K562 (cell line): ENCODE measurements around the gene VAT1L.

ENCODE experiments used
- GABPA ChIP-seq: fragments of 200-800 bp; sonication (Bioruptor generic); conservative IDR thresholded peaks from 2 replicates; pipeline ENCODE4 v1.6.1; 2016; ENCODE audit warnings: low read depth, missing genetic modification characterization, missing compliant biosample characterization
- MYC ChIP-seq, 2 experiments: fragments of 250-450 bp in 1 of 2; sonication (Bioruptor Pico) in 1 of 2; IDR thresholded peaks; 2 replicates each; pipeline versions ENCODE4 v1.5.1 to v1.6.1; 2012 to 2021; ENCODE audit warnings: low read depth in 2 of 2, borderline replicate concordance in 1 of 2, improper control_type of control experiment in 1 of 2, low read length in 1 of 2, mild to moderate bottlenecking in 1 of 2, moderate library complexity in 1 of 2
- POLR2AphosphoS5 ChIP-seq: IDR thresholded peaks from 2 replicates; pipeline ENCODE4 v1.6.1; 2011; ENCODE audit warnings: mild to moderate bottlenecking, low read depth, low read length, moderate library complexity; ENCODE audit not compliant: control insufficient read depth, insufficient read depth
- POLR2G ChIP-seq: fragments of 200-400 bp; formaldehyde crosslinking; IDR thresholded peaks from 2 replicates; pipeline ENCODE4 v1.6.1; 2017; ENCODE audit warnings: low read depth, mild to moderate bottlenecking, antibody characterized with exemption, low read length, moderate library complexity
- POLR3G ChIP-seq: IDR thresholded peaks from 2 replicates; pipeline ENCODE4 v1.6.1; 2011; ENCODE audit not compliant: insufficient read length, insufficient replicate concordance; ENCODE audit errors: extremely low read depth
- SMARCC2 ChIP-seq: fragments of 450-650 bp; IDR thresholded peaks from 2 replicates; pipeline ENCODE4 v1.6.1; 2017; ENCODE audit warnings: antibody characterized with exemption, moderate library complexity, mild to moderate bottlenecking, low read depth
- SP1 ChIP-seq: sonication (generic); formaldehyde crosslinking; IDR thresholded peaks from 2 replicates; pipeline ENCODE4 v1.8.1; 2022; ENCODE audit warnings: mild to moderate bottlenecking, missing genetic modification reagents
- SRSF9 ChIP-seq: fragments of 200-400 bp; formaldehyde crosslinking; IDR thresholded peaks from 2 replicates; pipeline ENCODE4 v1.6.1; 2017; ENCODE audit warnings: low read depth, low read length, borderline replicate concordance
- ZNF133 ChIP-seq: fragments of 250-450 bp; sonication (Bioruptor Pico); IDR thresholded peaks from 2 replicates; pipeline ENCODE4 v1.4.0; 2020; ENCODE audit warnings: mild to moderate bottlenecking
- ZNF398 ChIP-seq: fragments of 250-450 bp; sonication (Bioruptor Pico); IDR thresholded peaks from 2 replicates; pipeline ENCODE4 v1.8.0; 2021; ENCODE audit warnings: moderate library complexity, mild to moderate bottlenecking, inconsistent platforms
- ZNF785 ChIP-seq: fragments of 250-450 bp; sonication (Bioruptor Pico); IDR thresholded peaks from 2 replicates; pipeline ENCODE4 v1.4.0; 2020; ENCODE audit warnings: mild to moderate bottlenecking
- TF ChIP-seq, protein P1 (sequence below): fragments of 450-650 bp; formaldehyde crosslinking; IDR thresholded peaks from 2 replicates; pipeline ENCODE4 v1.4.0; 2022; ENCODE audit warnings: missing genetic modification characterization

GRCh38 chr16:77866752-77867151 lies 78.4 kb downstream of the VAT1L start:
- no peak for TF ChIP-seq SRSF9
- TF ChIP-seq, protein P1, sequence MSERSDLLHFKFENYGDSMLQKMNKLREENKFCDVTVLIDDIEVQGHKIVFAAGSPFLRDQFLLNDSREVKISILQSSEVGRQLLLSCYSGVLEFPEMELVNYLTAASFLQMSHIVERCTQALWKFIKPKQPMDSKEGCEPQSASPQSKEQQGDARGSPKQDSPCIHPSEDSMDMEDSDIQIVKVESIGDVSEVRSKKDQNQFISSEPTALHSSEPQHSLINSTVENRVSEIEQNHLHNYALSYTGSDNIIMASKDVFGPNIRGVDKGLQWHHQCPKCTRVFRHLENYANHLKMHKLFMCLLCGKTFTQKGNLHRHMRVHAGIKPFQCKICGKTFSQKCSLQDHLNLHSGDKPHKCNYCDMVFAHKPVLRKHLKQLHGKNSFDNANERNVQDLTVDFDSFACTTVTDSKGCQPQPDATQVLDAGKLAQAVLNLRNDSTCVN, result no peak
- no peak for TF ChIP-seq ZNF785 (CRISPR knock-in tag)
- no peak for TF ChIP-seq POLR2G
- no peak for TF ChIP-seq POLR2AphosphoS5
- no peak for TF ChIP-seq ZNF398 (CRISPR knock-in tag)
- no peak for TF ChIP-seq POLR3G
- TF ChIP-seq SMARCC2, result no peak
- no peak for TF ChIP-seq ZNF133
- no peak for TF ChIP-seq SP1 (CRISPR knock-in tag)
- no peak for TF ChIP-seq MYC (IDR thresholded peaks at IDR 0.05; ENCODE audit: low read depth, low read length)
- no peak for TF ChIP-seq MYC (CRISPR knock-in tag; IDR thresholded peaks at IDR 0.05; ENCODE audit: borderline replicate concordance, low read depth)
- no peak for TF ChIP-seq GABPA (tag)
